ENCODE measurements around the gene ALG14.

The ALG14 gene

GRCh38 chr1:94925561-94926125, 147.1 kb downstream of the ALG14 start (continued):
- peak; percentile 11; the same call in 1 of the 2 replicates for TF ChIP-seq ZNF558 (tag by site-specific recombination; IDR thresholded peaks at IDR 0.05)
- no peak for TF ChIP-seq AEBP2 (tag by site-specific recombination; IDR thresholded peaks at IDR 0.05; ENCODE audit: borderline replicate concordance)
- TF ChIP-seq GFI1B (tag by site-specific recombination; IDR thresholded peaks at IDR 0.05) = no peak
- peak; percentile 93 for TF ChIP-seq ZNF341 (tag by site-specific recombination; IDR thresholded peaks at IDR 0.05; ENCODE audit: low read depth)
- no peak for TF ChIP-seq SCRT1 (tag by site-specific recombination; IDR thresholded peaks at IDR 0.05; ENCODE audit: borderline replicate concordance)
- TF ChIP-seq ZNF473 (tag by site-specific recombination; IDR thresholded peaks at IDR 0.05) = no peak
- no peak for TF ChIP-seq TCF7L2 (IDR thresholded peaks at IDR 0.05; ENCODE audit: borderline replicate concordance, low read depth, low read length)
- TF ChIP-seq, protein P1, sequence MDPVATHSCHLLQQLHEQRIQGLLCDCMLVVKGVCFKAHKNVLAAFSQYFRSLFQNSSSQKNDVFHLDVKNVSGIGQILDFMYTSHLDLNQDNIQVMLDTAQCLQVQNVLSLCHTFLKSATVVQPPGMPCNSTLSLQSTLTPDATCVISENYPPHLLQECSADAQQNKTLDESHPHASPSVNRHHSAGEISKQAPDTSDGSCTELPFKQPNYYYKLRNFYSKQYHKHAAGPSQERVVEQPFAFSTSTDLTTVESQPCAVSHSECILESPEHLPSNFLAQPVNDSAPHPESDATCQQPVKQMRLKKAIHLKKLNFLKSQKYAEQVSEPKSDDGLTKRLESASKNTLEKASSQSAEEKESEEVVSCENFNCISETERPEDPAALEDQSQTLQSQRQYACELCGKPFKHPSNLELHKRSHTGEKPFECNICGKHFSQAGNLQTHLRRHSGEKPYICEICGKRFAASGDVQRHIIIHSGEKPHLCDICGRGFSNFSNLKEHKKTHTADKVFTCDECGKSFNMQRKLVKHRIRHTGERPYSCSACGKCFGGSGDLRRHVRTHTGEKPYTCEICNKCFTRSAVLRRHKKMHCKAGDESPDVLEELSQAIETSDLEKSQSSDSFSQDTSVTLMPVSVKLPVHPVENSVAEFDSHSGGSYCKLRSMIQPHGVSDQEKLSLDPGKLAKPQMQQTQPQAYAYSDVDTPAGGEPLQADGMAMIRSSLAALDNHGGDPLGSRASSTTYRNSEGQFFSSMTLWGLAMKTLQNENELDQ (tag by site-specific recombination; IDR thresholded peaks at IDR 0.05; ENCODE audit: low read depth) = no peak
- no peak for TF ChIP-seq TSHZ1 (tag by site-specific recombination; IDR thresholded peaks at IDR 0.05; ENCODE audit: borderline replicate concordance)
- TF ChIP-seq GLIS2 (tag by site-specific recombination; IDR thresholded peaks at IDR 0.05) = no peak
- TF ChIP-seq ZFP37 (tag by site-specific recombination; IDR thresholded peaks at IDR 0.05) = no peak
- TF ChIP-seq PRDM1 (tag by site-specific recombination; IDR thresholded peaks at IDR 0.05) = peak; percentile 11; the same call in 1 of the 2 replicates
- TF ChIP-seq ZNF335 (tag by site-specific recombination; conservative IDR thresholded peaks at IDR 0.05) = peak; percentile 25
- TF ChIP-seq, protein P2, sequence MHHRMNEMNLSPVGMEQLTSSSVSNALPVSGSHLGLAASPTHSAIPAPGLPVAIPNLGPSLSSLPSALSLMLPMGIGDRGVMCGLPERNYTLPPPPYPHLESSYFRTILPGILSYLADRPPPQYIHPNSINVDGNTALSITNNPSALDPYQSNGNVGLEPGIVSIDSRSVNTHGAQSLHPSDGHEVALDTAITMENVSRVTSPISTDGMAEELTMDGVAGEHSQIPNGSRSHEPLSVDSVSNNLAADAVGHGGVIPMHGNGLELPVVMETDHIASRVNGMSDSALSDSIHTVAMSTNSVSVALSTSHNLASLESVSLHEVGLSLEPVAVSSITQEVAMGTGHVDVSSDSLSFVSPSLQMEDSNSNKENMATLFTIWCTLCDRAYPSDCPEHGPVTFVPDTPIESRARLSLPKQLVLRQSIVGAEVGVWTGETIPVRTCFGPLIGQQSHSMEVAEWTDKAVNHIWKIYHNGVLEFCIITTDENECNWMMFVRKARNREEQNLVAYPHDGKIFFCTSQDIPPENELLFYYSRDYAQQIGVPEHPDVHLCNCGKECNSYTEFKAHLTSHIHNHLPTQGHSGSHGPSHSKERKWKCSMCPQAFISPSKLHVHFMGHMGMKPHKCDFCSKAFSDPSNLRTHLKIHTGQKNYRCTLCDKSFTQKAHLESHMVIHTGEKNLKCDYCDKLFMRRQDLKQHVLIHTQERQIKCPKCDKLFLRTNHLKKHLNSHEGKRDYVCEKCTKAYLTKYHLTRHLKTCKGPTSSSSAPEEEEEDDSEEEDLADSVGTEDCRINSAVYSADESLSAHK (tag by site-specific recombination; IDR thresholded peaks at IDR 0.05) = no peak
- no peak for TF ChIP-seq ZNF843 (tag by site-specific recombination; IDR thresholded peaks at IDR 0.05)
- TF ChIP-seq FEZF1 (tag by site-specific recombination; IDR thresholded peaks at IDR 0.05) = no peak
- TF ChIP-seq ZNF416 (tag by site-specific recombination; IDR thresholded peaks at IDR 0.05) = no peak
- no peak for TF ChIP-seq ZNF23 (tag by site-specific recombination; IDR thresholded peaks at IDR 0.05; ENCODE audit: borderline replicate concordance)
- TF ChIP-seq ZNF792 (tag by site-specific recombination; IDR thresholded peaks at IDR 0.05) = no peak
- TF ChIP-seq ZNF221 (tag by site-specific recombination; IDR thresholded peaks at IDR 0.05; ENCODE audit: borderline replicate concordance) = no peak
- no peak; the same call in none of the 2 replicates for TF ChIP-seq ZNF394 (tag by site-specific recombination; IDR thresholded peaks at IDR 0.05; ENCODE audit: borderline replicate concordance)
- TF ChIP-seq, protein P3, sequence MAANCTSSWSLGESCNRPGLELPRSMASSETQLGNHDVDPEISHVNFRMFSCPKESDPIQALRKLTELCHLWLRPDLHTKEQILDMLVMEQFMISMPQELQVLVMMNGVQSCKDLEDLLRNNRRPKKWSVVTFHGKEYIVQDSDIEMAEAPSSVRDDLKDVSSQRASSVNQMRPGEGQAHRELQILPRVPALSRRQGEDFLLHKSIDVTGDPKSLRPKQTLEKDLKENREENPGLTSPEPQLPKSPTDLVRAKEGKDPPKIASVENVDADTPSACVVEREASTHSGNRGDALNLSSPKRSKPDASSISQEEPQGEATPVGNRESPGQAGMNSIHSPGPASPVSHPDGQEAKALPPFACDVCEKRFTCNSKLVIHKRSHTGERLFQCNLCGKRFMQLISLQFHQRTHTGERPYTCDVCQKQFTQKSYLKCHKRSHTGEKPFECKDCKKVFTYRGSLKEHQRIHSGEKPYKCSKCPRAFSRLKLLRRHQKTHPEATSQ (tag by site-specific recombination; IDR thresholded peaks at IDR 0.05) = no peak
- TF ChIP-seq ZNF146 (tag by site-specific recombination; IDR thresholded peaks at IDR 0.05) = no peak
- peak; percentile 24; the same call in 1 of the 2 replicates for TF ChIP-seq ZBTB10 (tag by site-specific recombination; IDR thresholded peaks at IDR 0.05)
- TF ChIP-seq ZNF302 (tag by site-specific recombination; IDR thresholded peaks at IDR 0.05; ENCODE audit: low read depth) = no peak
- no peak for TF ChIP-seq ZNF266 (tag by site-specific recombination; IDR thresholded peaks at IDR 0.05; ENCODE audit: low read depth)

All from HEK293 (cell line).